OCI-LY1 (cell line): ENCODE results near the gene PTPRM.

Source experiments
- EZH2 ChIP-seq: fragments of 200-600 bp; sonication (generic), shearing (Covaris generic); IDR thresholded peaks from 2 replicates; pipeline ENCODE4 v1.8.0; 2017; ENCODE audit warnings: borderline replicate concordance, mixed run types, mild to moderate bottlenecking, antibody characterized with exemption, low read length, moderate library complexity, mixed read lengths
- TF ChIP-seq, protein P1 (sequence below): fragments of 200-600 bp; sonication (generic), shearing (Covaris generic); IDR thresholded peaks from 2 replicates; pipeline ENCODE4 v1.5.1; 2017; ENCODE audit warnings: mild to moderate bottlenecking, antibody characterized with exemption, low read length, moderate library complexity, mixed read lengths

DNA sequence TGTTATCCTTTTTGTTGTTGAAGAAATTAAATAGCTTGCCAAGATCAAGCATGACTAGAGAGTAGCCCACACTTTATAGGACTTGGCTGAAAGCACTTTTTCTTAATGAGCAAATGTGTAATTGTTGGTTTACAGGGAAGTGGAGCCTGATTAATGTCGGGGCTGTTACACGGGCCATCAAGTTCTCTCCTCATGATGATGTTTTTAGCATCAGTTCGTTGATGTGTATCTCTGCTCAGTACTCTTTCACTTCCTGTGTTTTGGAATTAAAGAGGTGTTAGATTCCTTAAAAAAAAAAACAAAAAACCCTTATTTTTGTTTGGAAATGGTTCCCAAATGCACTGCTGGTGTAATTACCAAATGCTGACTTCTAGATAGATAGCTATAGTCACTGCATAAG lies 114.2 kb downstream of the PTPRM start:
- TF ChIP-seq, protein P1, sequence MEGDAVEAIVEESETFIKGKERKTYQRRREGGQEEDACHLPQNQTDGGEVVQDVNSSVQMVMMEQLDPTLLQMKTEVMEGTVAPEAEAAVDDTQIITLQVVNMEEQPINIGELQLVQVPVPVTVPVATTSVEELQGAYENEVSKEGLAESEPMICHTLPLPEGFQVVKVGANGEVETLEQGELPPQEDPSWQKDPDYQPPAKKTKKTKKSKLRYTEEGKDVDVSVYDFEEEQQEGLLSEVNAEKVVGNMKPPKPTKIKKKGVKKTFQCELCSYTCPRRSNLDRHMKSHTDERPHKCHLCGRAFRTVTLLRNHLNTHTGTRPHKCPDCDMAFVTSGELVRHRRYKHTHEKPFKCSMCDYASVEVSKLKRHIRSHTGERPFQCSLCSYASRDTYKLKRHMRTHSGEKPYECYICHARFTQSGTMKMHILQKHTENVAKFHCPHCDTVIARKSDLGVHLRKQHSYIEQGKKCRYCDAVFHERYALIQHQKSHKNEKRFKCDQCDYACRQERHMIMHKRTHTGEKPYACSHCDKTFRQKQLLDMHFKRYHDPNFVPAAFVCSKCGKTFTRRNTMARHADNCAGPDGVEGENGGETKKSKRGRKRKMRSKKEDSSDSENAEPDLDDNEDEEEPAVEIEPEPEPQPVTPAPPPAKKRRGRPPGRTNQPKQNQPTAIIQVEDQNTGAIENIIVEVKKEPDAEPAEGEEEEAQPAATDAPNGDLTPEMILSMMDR = no peak
- no peak for TF ChIP-seq EZH2
